ENCODE measurements around the gene HCST.

DNA sequence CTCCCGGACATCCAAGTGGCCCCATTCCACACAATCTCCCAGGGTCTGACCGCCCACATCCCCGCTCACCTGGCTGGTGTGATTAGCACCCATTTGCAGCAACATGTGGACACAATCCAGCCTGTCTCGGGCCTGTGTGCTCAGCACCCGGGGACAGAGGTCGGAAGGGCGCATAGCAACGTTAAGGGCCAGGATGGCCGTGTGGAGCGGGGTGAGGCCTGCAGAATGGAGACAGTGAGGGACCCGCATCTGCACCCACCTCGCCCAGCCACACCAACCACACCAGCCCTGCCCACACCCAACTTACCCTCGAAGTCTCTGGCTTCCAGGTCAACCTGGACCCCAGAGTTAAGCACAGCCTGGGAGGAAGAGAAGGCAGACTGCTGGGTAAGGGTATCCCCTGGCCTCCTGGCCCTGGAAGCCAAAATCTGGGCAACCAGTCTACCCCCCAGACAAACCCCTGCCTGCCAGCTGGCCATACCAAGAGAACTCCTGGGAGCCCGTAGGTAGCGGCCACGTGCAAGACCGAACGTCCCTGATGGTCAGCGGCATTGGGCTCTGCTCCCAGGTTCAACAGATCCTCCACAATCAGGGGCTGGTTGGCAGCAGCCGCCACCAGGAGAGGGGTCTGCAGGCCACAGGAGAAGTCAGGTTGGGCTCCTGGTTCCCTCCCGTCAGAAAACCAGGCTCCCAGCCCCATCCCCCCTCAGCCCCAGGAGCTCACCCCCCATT lies 6.3 kb upstream of the HCST start:
- TF ChIP-seq GATA2 (IDR thresholded peaks at IDR 0.05; ENCODE audit: low read depth, low read length): no peak
- TF ChIP-seq GATA3 (IDR thresholded peaks at IDR 0.05; ENCODE audit: low read depth, low read length): no peak

All from SH-SY5Y (cell line).